Subcutaneous abdominal adipose tissue (tissue), 5 donors: ENCODE measurements around the gene FGD3.

ENCODE experiments used
- H3K27ac ChIP-seq: one replicate; pipeline ENCODE4 v1.7.0; 2013; ENCODE audit warnings: low read depth, mild to moderate bottlenecking, inconsistent platforms, low read length, moderate library complexity
- H3K27me3 ChIP-seq, 5 donors: one replicate each; pipeline ENCODE4 v1.7.0; 2013; ENCODE audit warnings: low read length in 5 of 5, inconsistent platforms in 1 of 5; ENCODE audit not compliant: control insufficient read depth in 5 of 5, insufficient read depth in 4 of 5
- H3K36me3 ChIP-seq, 5 donors: one replicate each; pipeline ENCODE4 v1.7.0; 2013; ENCODE audit warnings: low read length in 5 of 5; ENCODE audit not compliant: control insufficient read depth in 5 of 5, insufficient read depth in 5 of 5
- H3K4me1 ChIP-seq, 5 donors: one replicate each; pipeline ENCODE4 v1.7.0; 2013; ENCODE audit warnings: low read length in 5 of 5, mild to moderate bottlenecking in 3 of 5, moderate library complexity in 1 of 5; ENCODE audit not compliant: control insufficient read depth in 5 of 5, insufficient read depth in 5 of 5
- H3K4me3 ChIP-seq, 5 donors: one replicate each; pipeline ENCODE4 v1.7.0; 2013; ENCODE audit warnings: low read length in 5 of 5, low read depth in 1 of 5
- H3K9ac ChIP-seq, 5 donors: one replicate each; pipeline ENCODE4 v1.7.0; 2013; ENCODE audit warnings: low read length in 5 of 5, mild to moderate bottlenecking in 4 of 5, moderate library complexity in 3 of 5
- H3K9me3 ChIP-seq, 5 donors: one replicate each; pipeline ENCODE4 v1.7.0; 2013; ENCODE audit warnings: low read length in 5 of 5; ENCODE audit not compliant: control insufficient read depth in 5 of 5
- donor health status: healthy.
- donor health status: healthy.
- donor health status: healthy.
- donor health status: healthy.
- donor health status: healthy.

The FGD3 gene

DNA sequence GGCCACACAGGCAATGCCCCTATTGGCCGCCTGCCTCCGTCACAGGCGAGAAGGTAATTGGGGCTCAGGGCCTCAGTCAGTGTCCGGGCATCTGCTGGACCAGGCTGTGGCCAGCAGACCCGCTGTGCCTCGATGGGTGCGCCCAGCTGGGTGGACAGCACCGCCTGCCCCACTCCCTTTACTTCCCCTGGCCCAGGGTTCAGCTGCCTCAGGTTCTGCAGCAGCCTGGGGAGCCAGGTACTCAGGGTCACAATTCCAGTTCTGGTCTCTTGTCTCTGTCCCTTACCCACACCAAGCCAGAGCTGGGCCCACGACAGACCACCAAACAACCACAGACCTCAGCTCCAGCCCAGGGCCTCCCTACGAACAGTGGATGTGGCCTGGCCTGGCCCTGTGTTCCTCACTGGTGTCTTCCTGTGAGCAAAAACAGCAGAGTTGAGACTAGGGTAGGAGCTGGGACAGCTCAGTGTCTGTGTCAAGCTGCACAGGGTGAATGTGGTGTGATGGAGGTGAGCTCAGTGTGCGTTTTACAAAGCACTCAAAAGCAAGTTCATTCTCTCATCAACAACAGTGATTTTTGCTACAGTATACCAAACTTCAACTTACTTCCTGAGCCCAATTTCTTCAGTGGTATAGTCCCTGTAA, 77.8 kb downstream of the FGD3 start:
- H3K27ac ChIP-seq, result no peak overlapping the region
- H3K36me3 ChIP-seq, result peaks cover 0 to 51% (median 7%) of the 10 kb centered on the region in 5 donors
- H3K4me1 ChIP-seq, result no peaks in the 10 kb centered on the region
- H3K9me3 ChIP-seq, result no peaks in the 10 kb centered on the region
- H3K27me3 ChIP-seq, result peaks cover 0 to 6% (median 0%) of the 10 kb centered on the region in 5 donors
- H3K4me3 ChIP-seq, result no peak overlapping the region
- no peak overlapping the region for H3K9ac ChIP-seq

DNA sequence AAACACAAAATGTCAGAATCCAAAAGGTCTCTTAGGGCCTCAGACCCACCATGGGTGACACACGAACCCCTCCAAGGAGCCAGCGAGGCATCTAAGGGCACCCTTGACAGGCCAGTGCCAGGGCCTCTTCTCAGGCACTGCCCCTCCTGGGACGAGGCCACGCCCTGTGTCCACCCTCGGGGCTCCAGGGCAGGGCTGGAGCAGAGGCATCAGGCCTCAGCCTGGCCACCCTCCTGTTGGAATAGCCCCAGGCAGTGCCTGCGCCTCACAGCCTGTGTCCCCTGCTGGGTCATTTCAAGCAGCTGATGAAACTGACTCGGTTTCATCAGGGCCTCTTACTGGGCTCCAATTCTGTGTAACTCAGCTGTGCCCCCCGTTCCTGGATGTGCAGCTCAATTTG, 78.4 kb downstream of the FGD3 start:
- no peaks in the 10 kb centered on the region for H3K9me3 ChIP-seq

DNA sequence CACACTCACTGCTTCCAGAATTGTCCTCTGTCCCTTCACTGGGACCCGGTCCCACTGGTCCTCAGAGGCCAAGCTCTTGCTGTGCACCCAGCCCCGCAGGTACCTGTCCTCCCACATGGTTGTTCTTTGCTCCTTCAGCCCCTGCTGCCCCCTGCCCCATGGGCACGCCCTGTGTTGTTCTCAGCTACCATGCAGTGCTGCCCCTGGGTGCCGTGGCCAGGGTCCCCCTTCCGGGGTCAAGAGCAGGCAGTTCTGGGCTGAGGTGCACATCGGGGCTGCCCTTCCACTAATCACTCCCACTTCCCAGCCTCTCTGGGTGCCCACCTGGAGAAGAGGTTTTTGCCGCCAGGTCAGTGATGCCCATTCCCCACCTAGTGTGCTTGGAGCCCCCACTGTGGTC, 79.3 kb downstream of the FGD3 start:
- Histone ChIP-seq H3K9me3 (no peaks in the 10 kb centered on the region), H3K27ac (no peak overlapping the region), H3K9ac (no peak overlapping the region), H3K36me3 (peaks cover 0 to 41% (median 3%) of the 10 kb centered on the region in 5 donors), H3K4me3 (no peak overlapping the region), H3K4me1 (peaks cover 0 to 4% (median 0%) of the 10 kb centered on the region in 5 donors), H3K27me3 (peaks cover 0 to 6% (median 0%) of the 10 kb centered on the region in 5 donors)

More for the DNA sequence above, 78.4 kb downstream of the FGD3 start:
- H3K4me3 ChIP-seq, result no peak overlapping the region
- H3K27me3 ChIP-seq, result peaks cover 0 to 6% (median 0%) of the 10 kb centered on the region in 5 donors
- no peak overlapping the region for H3K9ac ChIP-seq
- no peaks in the 10 kb centered on the region for H3K4me1 ChIP-seq
- H3K27ac ChIP-seq, result no peak overlapping the region
- H3K36me3 ChIP-seq, result peaks cover 0 to 48% (median 6%) of the 10 kb centered on the region in 5 donors

DNA sequence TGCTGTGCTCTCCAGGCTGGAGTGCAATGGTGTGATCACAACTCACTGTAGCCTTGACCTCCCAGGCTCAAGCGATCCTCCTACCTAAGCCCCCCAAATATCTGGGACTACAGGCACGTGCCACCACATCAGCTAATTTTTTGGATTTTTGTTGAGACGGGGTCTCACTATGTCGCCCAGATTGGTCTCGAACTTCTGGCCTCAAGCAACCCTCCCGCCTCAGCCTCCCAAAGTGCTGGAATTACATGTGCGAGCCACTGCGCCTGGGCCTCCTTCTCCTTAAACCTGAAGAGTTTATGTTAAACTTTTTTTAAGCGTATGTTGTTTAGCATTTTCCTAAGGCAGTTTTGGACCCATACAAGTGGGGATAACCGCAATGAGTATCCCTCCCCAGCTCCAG, 80.4 kb downstream of the FGD3 start:
- H3K4me1 ChIP-seq, result peaks cover 0 to 13% (median 0%) of the 10 kb centered on the region in 5 donors
- peaks cover 0 to 6% (median 0%) of the 10 kb centered on the region in 5 donors for H3K27me3 ChIP-seq
- H3K9me3 ChIP-seq, result no peaks in the 10 kb centered on the region
- H3K27ac ChIP-seq, result no peak overlapping the region
- no peak overlapping the region for H3K9ac ChIP-seq
- H3K36me3 ChIP-seq, result peaks cover 0 to 31% (median 3%) of the 10 kb centered on the region in 5 donors
- no peak overlapping the region for H3K4me3 ChIP-seq

DNA sequence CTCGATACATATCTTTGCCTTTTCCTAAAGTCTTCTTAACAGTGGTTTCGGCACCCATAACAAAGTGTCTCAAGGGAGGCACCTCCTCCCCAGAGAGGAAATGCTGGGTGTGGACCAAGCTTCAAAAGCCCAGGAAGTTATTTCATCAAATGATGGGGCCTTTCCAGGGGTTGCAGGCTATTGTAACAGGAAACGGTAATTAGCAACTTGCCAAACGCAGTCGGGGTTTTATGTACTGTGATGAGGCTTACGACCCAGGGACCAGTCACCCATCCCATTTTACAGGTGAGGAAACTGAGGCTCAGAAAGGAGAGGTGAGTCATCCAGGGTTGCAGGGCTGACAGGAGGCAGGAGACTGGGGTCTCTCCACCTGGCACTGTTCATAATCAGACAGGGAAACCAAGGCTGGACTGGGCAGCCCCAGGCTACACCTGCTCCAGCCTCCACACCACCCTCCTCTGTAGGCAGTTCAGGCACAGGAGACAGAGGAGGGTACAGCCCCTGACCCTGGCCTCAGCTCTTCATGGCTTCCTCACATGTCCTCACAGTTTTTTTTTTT, 81.2 kb downstream of the FGD3 start:
- Histone ChIP-seq H3K9ac (no peak overlapping the region), H3K27me3 (peaks cover 0 to 7% (median 0%) of the 10 kb centered on the region in 5 donors), H3K27ac (no peak overlapping the region), H3K36me3 (peaks cover 0 to 28% (median 3%) of the 10 kb centered on the region in 5 donors), H3K9me3 (no peaks in the 10 kb centered on the region), H3K4me3 (no peak overlapping the region), H3K4me1 (peaks cover 0 to 19% (median 0%) of the 10 kb centered on the region in 5 donors)

DNA sequence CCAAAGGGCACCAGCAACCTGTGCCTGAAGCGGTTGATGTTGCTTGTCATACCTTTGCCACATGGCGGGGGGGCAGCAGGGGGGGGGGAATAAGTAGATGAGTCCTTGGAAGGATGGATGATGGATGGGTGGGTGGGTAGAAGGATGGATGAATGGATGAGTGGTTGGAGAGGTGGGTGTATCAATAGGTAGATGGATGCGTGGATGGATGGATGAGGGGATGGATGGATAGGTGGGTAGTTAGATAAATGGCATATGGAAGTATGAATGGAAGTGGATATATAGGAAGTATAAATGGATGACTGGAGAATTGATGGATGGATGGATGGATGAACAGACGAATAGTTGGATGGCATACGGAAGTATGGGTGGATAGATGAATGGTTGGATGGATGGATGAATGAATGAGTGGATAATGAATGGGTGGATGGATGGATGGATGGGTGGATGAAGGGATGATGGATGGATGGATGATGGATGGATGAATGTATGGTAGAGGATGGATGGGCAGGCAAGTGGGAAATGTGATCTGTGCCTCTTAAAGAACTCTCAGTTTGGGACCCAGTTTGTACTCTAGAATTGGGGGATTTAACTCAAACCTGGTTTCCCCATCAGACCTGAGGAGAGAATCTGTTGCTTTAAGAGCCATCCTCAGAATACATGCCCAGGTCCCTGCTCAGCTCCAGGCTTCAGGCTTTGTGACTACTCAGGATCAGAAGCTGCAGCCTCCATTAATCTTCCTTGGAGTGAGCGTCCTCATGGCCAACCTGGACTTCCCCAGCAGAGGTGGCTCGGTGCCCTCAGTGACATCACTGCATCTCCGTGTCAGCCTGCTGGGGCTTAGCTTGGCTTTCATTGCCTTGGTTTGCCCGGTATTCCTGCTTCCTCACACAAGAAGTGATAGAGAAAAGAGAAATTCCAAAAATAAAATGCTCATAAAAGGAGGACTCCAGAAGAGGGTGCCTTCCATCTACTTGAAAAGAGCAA, 83.6 kb downstream of the FGD3 start:
- Histone ChIP-seq H3K4me3 (no peak overlapping the region), H3K4me1 (peaks cover 0 to 32% (median 6%) of the 10 kb centered on the region in 5 donors), H3K36me3 (peaks cover 0 to 25% (median 0%) of the 10 kb centered on the region in 5 donors)

DNA sequence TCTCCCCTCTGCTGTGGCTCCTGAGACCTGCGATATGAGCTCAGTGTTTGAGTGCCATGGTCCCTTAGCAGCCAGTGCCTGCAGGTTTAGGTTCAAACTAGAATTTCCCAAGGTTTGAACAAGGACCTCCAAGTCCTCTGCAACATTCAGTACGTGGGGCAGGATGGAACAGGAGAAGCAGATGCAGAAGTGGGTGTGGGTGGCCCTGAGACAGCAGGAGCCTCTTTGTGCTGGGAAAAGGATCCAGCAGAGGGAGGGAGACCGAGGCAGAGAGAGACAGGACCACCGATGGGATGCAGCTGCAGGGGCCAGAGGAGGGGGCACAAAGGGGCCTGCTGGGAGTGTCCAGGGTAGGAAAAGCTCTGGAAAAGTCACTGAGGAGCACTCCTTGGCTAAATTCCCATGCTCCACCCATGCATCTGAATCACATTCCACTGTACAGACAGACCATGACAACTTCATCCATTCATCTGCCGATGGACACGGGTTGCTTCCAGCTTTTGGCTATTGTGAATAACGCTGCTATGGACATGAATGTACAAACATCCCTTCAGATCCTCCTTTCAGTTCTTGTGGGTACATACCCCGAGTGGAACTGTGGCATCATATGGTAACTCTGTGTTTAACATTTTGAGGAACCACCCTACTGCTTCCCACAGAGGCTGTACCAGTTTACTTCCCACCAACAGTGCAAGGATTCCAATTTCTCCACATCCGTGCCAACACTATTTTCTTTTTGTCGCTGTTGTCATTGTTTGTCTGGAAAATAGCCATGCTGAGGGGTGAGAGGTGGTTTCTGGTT, 84.5 kb downstream of the FGD3 start:
- H3K4me3 ChIP-seq, result no peak overlapping the region
- H3K9ac ChIP-seq, result no peak overlapping the region
- peaks cover 0 to 20% (median 0%) of the 10 kb centered on the region in 5 donors for H3K36me3 ChIP-seq
- peaks cover 0 to 33% (median 6%) of the 10 kb centered on the region in 5 donors for H3K4me1 ChIP-seq
- H3K27ac ChIP-seq, result no peak overlapping the region
- H3K27me3 ChIP-seq, result peaks cover 0 to 12% (median 5%) of the 10 kb centered on the region in 5 donors
- H3K9me3 ChIP-seq, result no peaks in the 10 kb centered on the region

More for the DNA sequence above, 83.6 kb downstream of the FGD3 start:
- Histone ChIP-seq H3K9me3 (no peaks in the 10 kb centered on the region), H3K27me3 (peaks cover 0 to 10% (median 5%) of the 10 kb centered on the region in 5 donors), H3K9ac (no peak overlapping the region), H3K27ac (no peak overlapping the region)

DNA sequence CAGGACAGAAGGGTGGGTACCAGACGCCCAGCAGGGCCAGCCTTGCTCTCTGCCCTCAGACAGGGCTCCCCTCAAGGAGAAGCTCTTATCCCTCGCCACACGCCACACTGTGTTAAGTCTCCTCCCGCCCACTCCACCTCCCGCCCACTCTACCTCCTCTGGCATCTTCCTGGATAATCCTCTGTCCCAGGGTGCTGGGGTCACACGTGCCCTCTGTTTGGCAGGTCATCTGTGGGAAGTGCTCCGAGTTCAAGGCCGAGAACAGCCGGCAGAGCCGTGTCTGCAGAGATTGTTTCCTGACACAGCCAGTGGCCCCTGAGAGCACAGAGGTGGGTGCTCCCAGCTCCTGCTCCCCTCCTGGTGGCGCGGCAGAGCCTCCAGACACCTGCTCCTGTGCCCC, 85.2 kb downstream of the FGD3 start:
- Histone ChIP-seq H3K9me3 (no peaks in the 10 kb centered on the region), H3K4me1 (peaks cover 0 to 40% (median 13%) of the 10 kb centered on the region in 5 donors), H3K9ac (no peak overlapping the region), H3K36me3 (peaks cover 0 to 20% (median 0%) of the 10 kb centered on the region in 5 donors), H3K4me3 (no peak overlapping the region), H3K27ac (no peak overlapping the region), H3K27me3 (peaks cover 0 to 14% (median 5%) of the 10 kb centered on the region in 5 donors)

DNA sequence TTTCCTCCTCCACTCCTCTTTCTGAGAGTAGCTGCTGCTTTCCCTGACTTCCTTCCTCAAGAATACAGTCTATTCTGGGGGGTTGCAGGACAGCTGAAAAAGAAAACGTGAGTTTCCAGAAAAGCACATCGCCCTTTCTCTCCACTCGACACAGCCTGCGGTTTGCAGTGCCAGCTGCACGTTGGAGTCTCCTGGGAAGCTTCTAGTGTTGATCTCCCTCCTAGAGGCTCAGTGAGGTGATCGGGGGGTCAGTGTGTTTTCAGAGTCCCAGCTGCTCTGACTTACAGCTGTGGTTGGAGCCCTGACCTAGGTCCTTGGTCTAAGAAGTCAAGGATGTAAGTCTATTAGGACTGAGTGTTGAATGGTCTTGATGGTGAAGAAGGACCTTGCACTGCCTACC, 86.2 kb downstream of the FGD3 start:
- Histone ChIP-seq H3K9me3 (no peaks in the 10 kb centered on the region), H3K4me3 (no peak overlapping the region), H3K36me3 (peaks cover 0 to 20% (median 0%) of the 10 kb centered on the region in 5 donors), H3K27ac (no peak overlapping the region), H3K4me1 (peaks cover 0 to 50% (median 19%) of the 10 kb centered on the region in 5 donors), H3K9ac (no peak overlapping the region), H3K27me3 (peaks cover 0 to 14% (median 5%) of the 10 kb centered on the region in 5 donors)
